GM21526 (cell line): ENCODE results near the gene AFAP1.

Experiments
- ATAC-seq: cut with Tn5 transposase; IDR thresholded peaks from one replicate; pipeline ENCODE4 v1.9.1; 2021; ENCODE audit warnings: moderate library complexity; ENCODE audit not compliant: unreplicated experiment, low FRiP score

The AFAP1 gene

GRCh38 chr4:7872264-7872771 lies 67.3 kb downstream of the AFAP1 start:
- ATAC-seq, result no peak

DNA sequence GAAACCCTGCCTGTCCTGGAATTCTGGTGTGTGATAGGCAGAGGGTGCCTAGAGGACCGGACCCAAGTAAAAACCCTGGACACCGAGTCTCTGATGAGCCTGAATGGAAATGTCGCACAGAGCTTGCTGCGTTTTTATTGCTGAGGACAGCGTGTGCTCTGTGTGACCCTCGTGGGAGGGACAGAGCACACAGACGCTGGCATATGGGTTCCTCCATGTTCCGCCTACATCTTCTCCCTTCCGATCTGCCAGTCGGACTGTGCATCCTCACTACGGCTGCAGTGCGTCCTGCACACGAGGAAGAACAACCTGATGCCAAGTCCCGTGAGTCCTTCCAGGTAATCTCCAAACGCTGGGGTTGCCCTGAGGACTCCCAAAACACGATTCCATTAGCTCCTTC lies 68.3 kb downstream of the AFAP1 start:
- ATAC-seq, result no peak

DNA sequence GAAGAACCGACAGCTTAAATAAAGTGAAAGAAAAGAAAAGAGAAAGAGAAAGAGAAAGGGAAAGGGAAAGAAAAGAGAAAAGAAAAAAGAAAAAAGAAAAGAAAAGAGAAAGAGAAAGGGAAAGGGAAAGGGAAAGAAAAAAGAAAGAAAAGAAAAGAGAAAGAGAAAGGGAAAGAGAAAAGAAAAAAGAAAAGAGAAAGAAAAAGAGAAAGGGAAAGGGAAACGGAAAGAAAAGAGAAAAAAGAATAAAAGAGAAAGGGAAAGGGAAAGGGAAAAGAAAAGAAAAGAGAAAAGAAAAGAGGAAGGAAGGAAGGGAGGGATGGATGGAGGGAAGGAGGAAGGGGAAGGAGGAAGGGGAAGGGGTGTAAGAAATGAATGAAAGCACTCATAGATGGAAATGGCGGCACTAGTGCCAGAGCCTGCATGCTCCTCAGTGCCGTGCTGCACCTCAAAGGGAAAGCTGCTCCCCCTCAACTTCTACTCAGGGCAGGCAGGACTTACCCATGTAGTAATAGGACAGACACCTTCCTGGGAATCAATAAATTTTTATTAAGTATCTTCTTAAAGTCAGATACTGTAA lies 70.7 kb downstream of the AFAP1 start:
- ATAC-seq, result no peak

DNA sequence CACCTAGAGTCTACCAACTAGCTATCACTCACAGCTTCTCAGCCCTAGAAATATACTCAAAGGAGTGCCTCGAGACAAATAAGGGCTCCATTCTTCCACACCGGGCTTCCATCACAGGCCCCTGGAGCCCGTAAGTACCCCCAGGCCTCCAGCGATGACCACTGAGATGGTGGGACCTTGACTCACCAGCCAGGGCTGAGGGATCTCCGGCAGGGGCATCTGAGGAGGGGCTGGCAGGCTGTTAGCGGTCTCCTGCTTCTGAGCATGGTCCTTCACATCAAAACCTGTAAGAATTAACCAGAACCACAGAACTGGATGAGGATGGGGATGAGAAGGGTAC lies 71.3 kb downstream of the AFAP1 start:
- ATAC-seq, result no peak

- no peak for ATAC-seq
These were observed 71.8 kb downstream of the AFAP1 start for GRCh38 chr4:7867701-7868435.

DNA sequence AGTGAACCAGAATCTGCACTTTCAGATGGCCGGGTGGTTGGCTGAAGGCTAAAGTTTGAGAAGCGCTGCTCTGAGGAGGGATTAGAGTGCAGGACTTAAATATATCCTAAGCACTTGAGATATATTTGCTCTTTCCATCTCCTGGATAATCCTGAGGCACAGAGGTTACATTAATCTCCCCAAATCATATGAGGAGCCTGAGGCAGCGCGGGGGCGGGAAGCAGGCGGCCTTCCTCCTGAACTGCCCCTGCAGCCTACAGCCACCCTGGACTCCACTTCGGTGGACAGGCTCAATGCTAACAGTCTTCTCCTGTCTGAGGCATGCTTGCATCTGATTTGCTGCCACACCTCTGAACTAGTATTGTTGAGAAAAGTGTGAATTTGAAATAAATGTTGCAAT lies 72.5 kb downstream of the AFAP1 start:
- ATAC-seq, result no peak

- ATAC-seq, result no peak
These were observed 74.1 kb downstream of the AFAP1 start for GRCh38 chr4:7865533-7865932.

- ATAC-seq, result no peak
These were observed 75.0 kb downstream of the AFAP1 start for GRCh38 chr4:7864685-7865084.

- ATAC-seq, result no peak
These were observed 75.6 kb downstream of the AFAP1 start for GRCh38 chr4:7863911-7864681.

DNA sequence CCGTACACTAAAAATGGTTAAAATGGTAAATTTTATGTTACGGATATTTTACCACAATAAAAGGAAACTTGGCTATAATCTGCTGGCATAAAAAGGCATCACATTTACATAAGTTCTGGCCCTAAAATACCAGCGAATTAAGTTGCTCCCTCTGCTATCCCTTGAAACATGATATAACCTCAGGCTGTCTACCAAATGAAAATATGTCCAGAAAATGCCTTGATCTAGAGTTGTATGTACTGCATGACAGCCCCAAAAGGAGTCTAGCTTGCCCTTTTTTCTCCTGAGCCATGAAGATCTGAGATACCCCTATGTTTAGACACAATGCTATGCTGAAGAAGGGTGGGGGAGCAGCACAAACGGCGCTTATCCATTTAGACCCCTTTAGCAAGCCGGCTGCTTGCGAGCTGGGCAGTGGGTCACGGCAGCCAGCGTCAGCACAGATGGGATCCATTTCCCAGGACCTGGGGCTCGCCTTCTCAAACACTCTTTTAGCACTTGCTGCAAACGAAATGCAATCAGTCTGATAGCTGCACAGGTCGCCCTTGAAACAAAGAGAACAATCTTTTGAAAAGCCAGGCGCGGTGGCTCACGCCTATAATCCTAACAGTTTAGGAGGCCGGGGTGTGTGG lies 77.0 kb downstream of the AFAP1 start:
- ATAC-seq, result no peak

- no peak for ATAC-seq
These were observed 78.2 kb downstream of the AFAP1 start for GRCh38 chr4:7861440-7861881.

DNA sequence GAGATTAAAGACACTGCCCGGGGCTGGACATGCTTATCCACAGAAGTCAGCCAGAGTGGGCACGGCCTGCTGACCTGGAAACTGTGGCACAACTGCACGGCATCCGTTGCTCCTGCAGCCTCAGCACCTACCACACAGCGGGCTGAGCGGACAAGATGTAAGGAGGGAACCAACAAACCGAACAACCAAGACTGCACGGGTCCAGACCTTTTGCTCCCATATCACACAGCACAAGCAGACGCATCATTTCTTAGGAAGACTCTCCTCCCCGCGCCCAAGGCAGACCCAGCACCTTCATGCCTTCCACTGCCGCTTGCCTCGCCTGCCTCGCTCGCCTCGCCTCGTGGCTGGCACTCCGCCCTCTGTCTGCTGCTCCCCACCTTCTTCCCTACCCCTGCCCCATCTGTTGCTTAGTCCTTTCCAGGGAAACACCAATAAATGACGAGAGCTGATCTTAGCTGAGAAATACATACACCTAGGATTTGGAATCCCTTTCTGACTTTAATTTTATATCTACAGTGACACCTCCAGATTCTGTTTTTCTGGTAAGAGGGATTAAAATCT lies 79.0 kb downstream of the AFAP1 start:
- ATAC-seq, result no peak

DNA sequence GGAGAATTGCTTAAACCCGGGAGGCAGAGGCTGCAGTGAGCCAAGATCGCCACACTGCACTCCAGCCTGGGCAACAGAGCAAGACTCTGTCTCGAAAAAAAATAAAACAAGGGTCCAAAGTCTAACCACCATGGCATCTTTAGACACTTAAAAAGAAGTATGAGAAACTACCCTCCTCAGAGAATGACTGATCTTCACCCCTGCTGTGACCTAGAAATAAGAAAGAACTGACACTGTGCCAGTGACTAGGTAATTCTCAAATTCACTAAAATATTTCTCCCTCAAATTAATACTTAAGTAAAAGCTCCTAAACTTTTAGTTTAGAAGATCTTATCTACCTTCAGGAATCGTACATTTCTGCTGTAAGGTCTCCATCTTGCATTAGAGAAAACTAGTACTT lies 80.3 kb downstream of the AFAP1 start:
- ATAC-seq, result no peak

DNA sequence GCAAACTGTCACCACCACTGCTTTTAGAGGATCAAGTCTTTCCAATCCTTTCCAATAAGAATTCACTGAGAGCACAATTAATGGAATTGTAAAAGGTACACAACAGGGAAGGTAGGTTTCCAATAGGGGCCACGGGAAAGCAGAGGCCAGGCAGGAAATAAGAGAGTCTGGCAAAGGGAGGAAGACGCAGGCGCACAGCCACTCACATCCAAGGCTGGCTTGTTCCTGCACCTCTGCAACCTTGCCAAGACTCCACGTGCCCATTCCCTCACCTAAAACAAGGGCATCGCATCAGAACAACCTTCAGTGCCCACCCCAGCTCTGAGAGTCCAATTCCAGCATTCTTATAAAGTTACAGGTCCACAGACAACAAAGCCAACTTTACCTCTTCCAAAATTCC lies 81.2 kb downstream of the AFAP1 start:
- ATAC-seq, result no peak

- ATAC-seq, result no peak
These were observed 81.7 kb downstream of the AFAP1 start for GRCh38 chr4:7857993-7858392.

- no peak for ATAC-seq
These were observed 82.4 kb downstream of the AFAP1 start for GRCh38 chr4:7857238-7857701.

GRCh38 chr4:7855731-7856130 lies 83.9 kb downstream of the AFAP1 start:
- ATAC-seq, result no peak

DNA sequence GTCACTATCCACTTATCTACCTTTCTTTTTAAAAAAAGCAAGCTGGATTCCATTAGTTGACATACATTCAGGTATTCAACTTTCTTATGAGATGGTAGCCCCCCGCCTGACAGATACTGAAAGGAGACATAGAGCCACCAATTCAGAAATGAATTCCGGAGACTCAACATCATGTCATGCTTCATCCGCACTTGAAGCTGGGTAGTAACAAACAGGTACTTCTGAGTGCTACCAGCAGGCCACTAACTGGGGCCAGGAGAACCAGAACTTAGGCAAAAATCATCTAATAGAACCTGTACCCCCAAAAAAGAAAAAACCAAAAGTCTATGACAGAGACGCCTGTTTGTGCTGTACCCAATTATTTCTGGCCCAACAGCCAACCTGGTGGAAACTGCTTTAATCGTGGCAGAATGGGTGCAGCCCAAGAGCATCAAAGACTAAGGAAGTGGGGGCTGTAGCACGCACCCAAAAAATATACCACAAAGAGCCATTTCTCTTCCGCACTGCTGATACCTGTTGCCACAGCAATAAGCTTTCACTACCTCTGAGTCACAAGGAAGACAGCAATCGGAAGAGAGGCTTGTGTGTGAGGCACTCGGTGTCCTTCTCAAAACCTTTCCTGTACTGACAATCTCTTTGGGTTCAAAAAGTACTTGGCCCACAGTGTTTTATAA lies 84.8 kb downstream of the AFAP1 start:
- no peak for ATAC-seq

DNA sequence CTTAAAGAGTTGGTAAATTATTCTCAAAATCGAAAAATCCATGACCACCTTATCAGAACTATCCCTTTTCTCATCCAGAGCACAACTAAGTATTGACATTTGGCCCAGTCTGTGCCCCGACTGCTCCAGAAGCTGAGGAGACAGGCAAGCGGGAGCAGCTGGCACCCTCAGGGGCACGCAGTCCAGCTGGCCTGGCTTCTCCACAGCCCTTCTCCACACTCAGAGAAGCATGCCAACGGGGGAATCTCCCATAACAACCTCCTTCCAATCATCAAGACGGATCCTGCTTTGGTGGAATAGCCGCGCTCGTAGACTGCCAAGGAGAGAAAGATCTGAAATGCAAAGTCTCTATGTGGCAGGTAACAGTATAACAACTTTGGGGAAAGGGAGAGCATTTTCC lies 85.4 kb downstream of the AFAP1 start:
- ATAC-seq, result no peak

DNA sequence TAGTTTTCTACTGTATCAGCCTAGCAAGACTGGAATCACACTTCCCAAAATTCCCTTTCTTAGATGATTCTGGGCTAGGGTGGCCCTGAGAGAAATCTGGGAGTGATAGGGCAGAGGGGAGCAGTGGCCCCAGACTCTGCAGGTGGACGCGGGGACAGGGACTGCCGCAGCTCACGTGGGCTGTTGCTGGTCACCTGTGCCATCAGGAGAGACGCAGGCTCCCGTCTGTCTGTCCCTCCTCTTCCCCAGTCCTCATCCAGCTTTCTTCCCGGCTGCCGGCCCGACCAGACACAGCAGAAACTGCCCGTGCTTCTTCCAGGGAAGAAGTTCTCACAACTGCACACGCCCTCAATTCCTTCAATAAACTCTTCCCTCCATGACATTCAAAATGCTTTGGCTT lies 86.4 kb downstream of the AFAP1 start:
- ATAC-seq, result no peak
